Subcutaneous abdominal adipose tissue (tissue), 5 donors: ENCODE data around the gene EIF4A3.

Experiments used
- H3K27ac ChIP-seq: one replicate; pipeline ENCODE4 v1.7.0; 2013; ENCODE audit warnings: low read depth, mild to moderate bottlenecking, inconsistent platforms, low read length, moderate library complexity
- H3K27me3 ChIP-seq, 5 donors: one replicate each; pipeline ENCODE4 v1.7.0; 2013; ENCODE audit warnings: low read length in 5 of 5, inconsistent platforms in 1 of 5; ENCODE audit not compliant: control insufficient read depth in 5 of 5, insufficient read depth in 4 of 5
- H3K36me3 ChIP-seq, 5 donors: one replicate each; pipeline ENCODE4 v1.7.0; 2013; ENCODE audit warnings: low read length in 5 of 5; ENCODE audit not compliant: control insufficient read depth in 5 of 5, insufficient read depth in 5 of 5
- H3K4me1 ChIP-seq, 5 donors: one replicate each; pipeline ENCODE4 v1.7.0; 2013; ENCODE audit warnings: low read length in 5 of 5, mild to moderate bottlenecking in 3 of 5, moderate library complexity in 1 of 5; ENCODE audit not compliant: control insufficient read depth in 5 of 5, insufficient read depth in 5 of 5
- H3K4me3 ChIP-seq, 5 donors: one replicate each; pipeline ENCODE4 v1.7.0; 2013; ENCODE audit warnings: low read length in 5 of 5, low read depth in 1 of 5
- H3K9ac ChIP-seq, 5 donors: one replicate each; pipeline ENCODE4 v1.7.0; 2013; ENCODE audit warnings: low read length in 5 of 5, mild to moderate bottlenecking in 4 of 5, moderate library complexity in 3 of 5
- H3K9me3 ChIP-seq, 5 donors: one replicate each; pipeline ENCODE4 v1.7.0; 2013; ENCODE audit warnings: low read length in 5 of 5; ENCODE audit not compliant: control insufficient read depth in 5 of 5
- donor health status: healthy.
- donor health status: healthy.
- donor health status: healthy.
- donor health status: healthy.
- donor health status: healthy.

Gene EIF4A3

GRCh38 chr17:80084773-80085172, 62.2 kb downstream of the EIF4A3 start:
- peaks cover 0 to 4% (median 0%) of the 10 kb centered on the region in 5 donors for H3K36me3 ChIP-seq
- H3K4me1 ChIP-seq = peaks cover 0 to 10% (median 6%) of the 10 kb centered on the region in 5 donors
- no peaks in the 10 kb centered on the region for H3K27me3 ChIP-seq
- H3K27ac ChIP-seq = no peak overlapping the region
- no peaks in the 10 kb centered on the region for H3K9me3 ChIP-seq
- no peak overlapping the region for H3K4me3 ChIP-seq
- H3K9ac ChIP-seq = no peak overlapping the region
